Stimulated activated CD8-positive, alpha-beta memory T cell treated with anti-CD3 and anti-CD28 coated beads, Interleukin-4, amount 100 ng/mL, for 48 hours (primary cell): ENCODE data around the gene ARMC5.
"Not testable (repeated sequence)": the region's sequence is repeated elsewhere in the genome, so short reads cannot be mapped to it uniquely, and the experiment has no call there.

Source experiments
- DNase-seq: peaks from one replicate; pipeline ENCODE4 v3.0.0-alpha.2; 2020

The ARMC5 gene

GRCh38 chr16:31458844-31459686 lies at the start of gene ARMC5:
TSS of gene ARMC5 (plus strand) at chr16:31459501. CDS start at chr16:31459525, 24 bp downstream.
- peak; percentile 97 for DNase-seq

DNA sequence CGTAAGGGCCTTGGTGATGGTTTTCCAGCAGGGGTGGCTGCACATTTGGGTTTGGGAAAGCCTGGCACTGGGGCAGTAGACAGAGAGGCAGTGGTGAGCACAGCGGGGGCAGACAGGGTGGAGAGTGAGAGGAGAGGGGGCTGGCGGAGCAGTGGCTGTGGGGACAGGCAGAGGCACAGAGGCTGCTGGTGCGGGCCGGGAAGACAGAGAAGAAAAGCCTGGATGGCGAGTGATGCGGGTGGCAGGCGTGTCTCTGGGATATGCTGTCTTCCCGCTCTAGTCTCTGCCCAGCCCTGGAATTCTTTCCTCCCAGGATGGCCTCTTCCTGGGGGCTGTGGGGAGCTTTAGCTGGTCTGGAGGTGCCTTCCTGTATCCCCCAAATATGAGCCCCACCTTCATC lies 49.2 kb upstream of the ARMC5 start:
- no peak for DNase-seq

DNA sequence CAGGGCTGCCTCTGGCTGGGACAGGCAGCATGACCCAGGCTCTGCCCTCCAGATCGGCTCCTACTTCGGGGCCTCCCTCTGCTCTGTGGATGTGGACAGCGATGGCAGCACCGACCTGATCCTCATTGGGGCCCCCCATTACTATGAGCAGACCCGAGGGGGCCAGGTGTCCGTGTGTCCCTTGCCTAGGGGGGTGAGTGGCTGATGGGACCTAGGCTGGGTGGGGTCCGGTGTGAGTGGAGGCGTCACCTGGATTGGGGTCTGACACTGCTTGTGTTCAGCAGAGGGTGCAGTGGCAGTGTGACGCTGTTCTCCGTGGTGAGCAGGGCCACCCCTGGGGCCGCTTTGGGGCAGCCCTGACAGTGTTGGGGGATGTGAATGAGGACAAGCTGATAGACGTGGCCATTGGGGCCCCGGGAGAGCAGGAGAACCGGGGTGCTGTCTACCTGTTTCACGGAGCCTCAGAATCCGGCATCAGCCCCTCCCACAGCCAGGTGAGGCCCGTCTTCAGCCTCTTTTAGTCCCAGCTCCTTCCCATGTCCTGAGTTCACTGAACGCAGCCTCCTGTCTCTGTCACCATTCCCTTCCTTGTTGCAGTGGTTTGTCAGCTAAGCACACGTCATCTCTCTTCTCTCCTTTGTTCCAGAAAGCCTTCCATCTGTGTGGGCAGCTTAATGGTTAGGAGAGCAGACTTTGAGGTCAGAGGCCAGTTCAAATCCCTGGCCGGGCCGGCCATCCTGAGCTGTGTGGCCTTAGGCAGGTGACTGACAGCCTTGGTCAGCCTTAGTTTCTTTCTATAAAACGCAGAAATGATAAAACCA lies 48.1 kb upstream of the ARMC5 start:
- DNase-seq = no peak

GRCh38 chr16:31412750-31413149 lies 46.6 kb upstream of the ARMC5 start:
- DNase-seq = no peak

GRCh38 chr16:31413381-31413780 lies 45.9 kb upstream of the ARMC5 start:
- DNase-seq = no peak

- no peak for DNase-seq
These were observed 45.4 kb upstream of the ARMC5 start for GRCh38 chr16:31413943-31414342.

- no peak for DNase-seq
These were observed 44.6 kb upstream of the ARMC5 start for GRCh38 chr16:31414706-31415105.

GRCh38 chr16:31416371-31416770 lies 42.9 kb upstream of the ARMC5 start:
- no peak for DNase-seq

GRCh38 chr16:31417036-31417435 lies 42.3 kb upstream of the ARMC5 start:
- not testable (repeated sequence) for DNase-seq

DNA sequence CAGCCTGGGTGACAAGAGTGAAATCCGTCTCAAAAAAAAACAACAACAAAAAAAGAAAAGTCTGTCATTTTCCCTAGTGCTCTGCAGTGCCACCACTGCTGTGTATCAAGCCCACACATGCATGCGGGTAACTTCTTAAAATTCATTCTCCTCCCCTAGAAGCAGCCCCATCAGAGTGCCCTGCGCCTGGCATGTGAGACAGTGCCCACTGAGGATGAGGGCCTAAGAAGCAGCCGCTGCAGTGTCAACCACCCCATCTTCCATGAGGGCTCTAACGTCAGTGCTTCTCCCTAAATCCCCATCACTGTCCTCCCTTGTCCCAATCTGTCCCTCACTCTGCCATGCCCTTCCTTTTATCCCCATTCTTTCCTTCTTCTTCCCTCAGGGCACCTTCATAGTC lies 41.4 kb upstream of the ARMC5 start:
- no peak for DNase-seq

GRCh38 chr16:31420037-31420436 lies 39.3 kb upstream of the ARMC5 start:
- DNase-seq = peak; percentile 37

- DNase-seq = peak; percentile 77
These were observed 37.7 kb upstream of the ARMC5 start for GRCh38 chr16:31421587-31421986.

DNA sequence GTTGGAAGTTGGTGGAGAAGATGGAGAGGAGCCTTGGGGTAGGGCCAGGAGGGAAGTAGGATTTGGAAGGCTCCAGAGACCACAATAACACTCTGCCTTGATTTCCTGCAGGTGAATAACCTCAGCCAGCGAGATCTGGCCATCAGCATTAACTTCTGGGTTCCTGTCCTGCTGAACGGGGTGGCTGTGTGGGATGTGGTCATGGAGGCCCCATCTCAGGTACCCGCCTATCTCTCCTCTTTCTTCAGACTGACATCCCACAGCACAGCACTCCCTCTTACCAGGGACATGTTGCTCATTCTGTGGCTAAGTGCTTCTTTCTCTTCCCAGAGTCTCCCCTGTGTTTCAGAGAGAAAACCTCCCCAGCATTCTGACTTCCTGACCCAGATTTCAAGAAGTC lies 36.1 kb upstream of the ARMC5 start:
- no peak for DNase-seq

DNA sequence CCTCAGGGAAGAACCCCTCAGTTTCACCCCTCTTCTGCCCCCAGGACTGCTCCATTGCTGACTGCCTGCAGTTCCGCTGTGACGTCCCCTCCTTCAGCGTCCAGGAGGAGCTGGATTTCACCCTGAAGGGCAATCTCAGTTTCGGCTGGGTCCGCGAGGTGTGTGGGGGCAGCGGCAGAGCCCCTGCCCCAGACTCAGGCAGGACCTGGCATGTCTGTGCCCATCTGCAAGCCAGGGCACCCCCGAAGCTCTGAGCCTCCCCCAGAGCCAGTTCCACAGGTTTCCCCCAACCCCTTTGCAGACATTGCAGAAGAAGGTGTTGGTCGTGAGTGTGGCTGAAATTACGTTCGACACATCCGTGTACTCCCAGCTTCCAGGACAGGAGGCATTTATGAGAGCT lies 35.5 kb upstream of the ARMC5 start:
- no peak for DNase-seq

DNA sequence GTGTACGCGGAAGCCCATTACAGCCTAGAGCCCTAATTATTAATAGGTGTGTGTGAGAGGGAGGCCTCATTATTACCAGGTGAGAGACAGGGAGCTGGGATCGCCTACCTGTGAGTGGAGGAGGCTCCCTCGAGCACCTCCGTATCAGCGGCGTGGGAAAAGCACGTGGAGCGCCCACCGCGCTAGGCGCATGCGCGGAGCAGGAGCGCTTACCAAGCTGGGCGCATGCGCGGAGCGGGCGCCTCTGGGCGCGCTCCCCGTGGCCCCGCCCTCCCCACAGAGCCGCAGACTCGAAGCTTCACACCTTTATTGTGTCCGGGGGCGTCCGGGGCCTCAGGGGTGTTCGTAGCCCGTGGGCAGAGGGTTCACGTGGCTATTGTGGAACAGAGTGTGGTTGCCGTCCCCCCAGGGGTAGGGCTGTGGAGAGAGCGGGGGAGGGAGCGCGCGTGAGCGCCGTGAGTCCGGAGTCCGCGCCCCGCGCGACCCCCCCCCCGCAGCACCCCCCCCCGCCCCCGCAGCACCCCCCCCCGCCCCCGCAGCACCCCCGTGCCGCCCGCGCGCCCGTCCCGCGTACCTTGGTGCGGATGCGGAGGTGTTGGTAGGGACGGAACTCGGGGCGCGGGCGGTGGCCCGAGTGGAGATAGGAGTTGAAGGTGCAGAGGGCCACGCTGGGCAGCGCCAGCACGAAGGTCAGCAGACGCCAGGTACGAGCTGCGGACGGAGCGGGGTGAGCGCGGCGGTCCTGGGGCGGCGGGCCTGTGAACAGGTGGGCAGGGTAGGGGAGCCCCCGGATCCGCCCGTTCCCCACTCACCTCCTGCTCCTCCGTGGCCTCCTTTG lies 31.6 kb upstream of the ARMC5 start:
- peak; percentile 78 for DNase-seq

DNA sequence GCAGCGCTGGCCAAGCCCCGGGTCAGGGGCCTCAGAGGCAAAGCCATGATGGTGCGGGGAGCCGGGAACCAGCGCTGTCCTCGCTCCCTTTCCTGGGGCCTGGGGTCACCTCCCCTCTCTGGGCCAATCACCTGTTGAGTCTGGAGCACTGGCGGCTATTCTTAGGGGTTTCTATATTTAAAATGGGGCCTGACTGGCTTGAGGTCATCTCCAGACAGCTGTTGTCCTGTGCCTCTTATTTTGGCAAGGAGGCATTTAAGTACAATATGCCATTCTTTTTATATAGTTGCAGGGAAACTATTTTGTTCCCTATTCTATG lies 31.1 kb upstream of the ARMC5 start, which contains the start of gene COX6A2:
TSS of gene COX6A2 (minus strand) at position 82 of the 319 bp plus-strand sequence. CDS start at position 47, 35 bp downstream.
- no peak for DNase-seq

- DNase-seq = no peak
These were observed 30.6 kb upstream of the ARMC5 start for GRCh38 chr16:31428638-31429247.

- no peak for DNase-seq
These were observed 30.0 kb upstream of the ARMC5 start for GRCh38 chr16:31429314-31429713.

DNA sequence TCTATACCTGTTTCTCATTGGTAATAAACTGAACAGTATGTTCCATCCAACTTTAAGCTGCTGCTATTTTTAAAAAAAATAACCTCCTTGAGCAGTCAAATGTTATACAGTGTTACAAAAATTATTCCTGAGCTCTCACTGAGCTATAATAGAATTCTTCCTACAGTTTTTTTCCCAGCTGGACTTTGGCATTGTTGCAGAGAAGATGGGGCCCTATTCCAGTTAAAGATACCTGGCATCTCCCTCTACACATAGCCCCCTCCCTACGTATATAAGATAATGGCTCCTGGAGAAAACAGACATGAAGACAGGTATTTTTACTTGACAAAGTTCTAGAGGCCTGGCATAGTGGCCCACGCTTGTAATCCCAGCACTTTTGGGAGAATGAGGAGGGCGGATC lies 29.5 kb upstream of the ARMC5 start:
- DNase-seq = no peak

DNA sequence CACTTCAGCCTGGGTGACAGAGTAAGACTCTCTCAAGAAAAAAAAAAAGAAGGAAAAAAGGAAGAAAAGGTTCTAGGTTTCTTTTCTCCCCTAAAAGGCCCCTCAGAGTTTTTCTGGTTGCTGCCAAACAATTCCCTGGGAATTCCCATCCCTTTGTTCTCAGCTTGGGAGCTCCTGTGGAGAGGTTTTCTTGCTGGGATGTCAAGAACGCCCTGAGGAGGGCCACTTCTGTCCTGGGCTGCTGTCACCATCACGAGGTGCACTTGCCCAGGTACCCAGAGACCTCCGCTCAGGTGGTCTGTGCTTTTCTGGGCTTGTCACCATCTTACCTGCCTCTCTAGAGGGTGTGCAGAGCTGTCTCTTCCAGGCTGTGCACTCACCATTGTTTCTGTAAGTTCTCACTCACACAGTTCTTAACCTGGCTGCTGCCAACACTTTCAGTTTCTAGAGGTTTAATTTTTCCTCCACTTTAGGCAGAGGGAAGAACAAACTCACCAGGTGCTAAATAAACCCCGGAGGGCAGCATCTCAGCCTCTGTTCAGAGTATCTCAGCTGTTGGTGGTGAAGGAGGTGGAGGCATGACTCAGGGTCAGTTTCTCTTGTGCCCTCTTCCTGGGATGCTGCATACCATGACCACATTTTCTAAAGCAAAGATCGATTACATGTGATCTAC lies 28.8 kb upstream of the ARMC5 start:
- no peak for DNase-seq

DNA sequence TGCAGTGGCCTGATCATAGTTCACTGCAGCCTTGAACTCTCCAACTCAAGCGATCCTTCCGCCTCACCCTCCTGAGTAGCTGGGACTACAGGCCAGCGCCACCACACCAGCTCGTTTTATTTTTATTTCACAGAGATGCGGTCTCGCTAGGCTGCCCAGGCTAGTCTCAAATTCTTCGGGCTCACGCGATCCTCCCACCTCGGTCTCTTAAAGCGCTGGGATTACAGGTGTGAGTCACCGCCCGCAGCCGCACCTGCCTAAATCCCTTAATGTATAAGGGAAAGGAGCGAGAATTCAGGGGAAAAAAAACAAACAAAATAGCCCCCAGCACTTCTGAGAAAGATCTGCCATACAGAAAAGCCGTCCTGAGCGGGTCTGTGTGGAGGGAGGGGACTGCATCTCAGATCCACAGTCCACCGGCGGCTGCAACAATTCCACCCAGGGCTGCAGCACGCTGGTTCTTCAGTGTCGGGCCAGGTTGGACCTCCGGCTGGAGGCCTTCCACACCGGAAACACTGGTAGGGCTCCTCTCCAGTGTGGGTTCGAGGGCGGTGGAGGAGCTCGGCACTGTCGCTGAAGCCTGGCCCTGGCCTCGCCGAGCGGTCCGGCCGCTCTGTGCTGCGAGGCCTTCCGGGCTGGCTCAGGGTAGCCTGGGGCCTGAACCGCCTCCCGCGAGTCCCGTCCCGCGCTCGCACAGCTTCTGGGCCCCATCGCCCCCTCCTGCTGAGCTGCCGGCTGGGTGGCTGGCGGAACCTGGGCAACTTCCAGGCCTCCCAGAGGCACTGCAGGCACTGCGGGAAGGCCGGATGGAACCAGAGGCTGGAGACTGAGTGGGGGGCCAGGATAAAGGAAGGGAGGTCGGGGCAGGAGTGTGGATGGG lies 23.7 kb upstream of the ARMC5 start:
- no peak for DNase-seq
